Fibroblast of mammary gland (primary cell): ENCODE data around the gene REELD1.

Experiments
- DNase-seq: peaks from one replicate; pipeline ENCODE4 v3.0.0-alpha.2; 2010; ENCODE audit warnings: low read depth
- H3K4me3 ChIP-seq: 2 replicates; pipeline ENCODE4 v1.5.1; 2011; ENCODE audit warnings: low read depth, mild to moderate bottlenecking, low read length, moderate library complexity; ENCODE audit not compliant: control insufficient read depth
- CTCF ChIP-seq: conservative IDR thresholded peaks from 2 replicates; pipeline ENCODE4 v1.5.1; 2011; ENCODE audit warnings: low read depth, low read length, inconsistent platforms; ENCODE audit not compliant: control insufficient read depth, insufficient read depth

Gene REELD1

DNA sequence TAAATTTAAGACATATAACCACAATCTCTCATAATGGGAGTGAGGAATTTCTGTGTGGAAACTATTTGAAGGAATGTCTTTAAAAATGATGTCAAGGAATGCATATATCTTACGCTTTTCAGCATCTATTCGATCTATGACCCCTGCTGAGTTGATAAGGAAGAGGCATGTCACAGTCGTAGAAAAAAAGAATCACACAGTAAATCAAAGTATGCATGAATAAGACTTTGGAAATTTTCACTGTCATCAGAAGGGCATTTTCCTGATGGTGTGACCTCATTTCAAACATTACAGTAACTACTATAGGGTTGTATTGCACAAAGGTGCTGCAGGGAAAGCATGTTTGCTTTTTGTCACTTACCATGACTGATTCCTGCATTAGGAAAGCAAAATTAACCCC is 41.5 kb downstream of the REELD1 start:
- DNase-seq: peak; percentile 47
- TF ChIP-seq CTCF: no peak
- no peak overlapping the region for H3K4me3 ChIP-seq

DNA sequence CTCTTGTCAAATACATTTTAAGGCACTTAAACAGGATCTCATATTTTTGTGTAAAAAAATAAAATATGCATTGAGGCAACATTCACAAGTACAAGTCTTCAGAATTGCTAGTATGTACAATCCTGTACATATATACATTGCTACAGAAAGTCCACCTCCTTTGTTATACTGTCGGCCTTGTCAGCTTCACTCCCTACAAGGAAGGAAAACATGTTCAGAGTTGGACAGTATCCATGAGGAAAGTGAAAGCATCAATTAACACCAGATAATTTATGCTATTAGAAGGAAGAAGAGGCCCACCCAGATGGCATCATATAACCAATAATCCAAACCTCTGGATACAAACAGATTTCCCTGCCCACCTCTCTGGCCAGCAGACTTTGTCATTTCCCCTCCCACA is 42.0 kb downstream of the REELD1 start:
- no peak for DNase-seq
- H3K4me3 ChIP-seq: no peak overlapping the region
- no peak for TF ChIP-seq CTCF

- TF ChIP-seq CTCF: no peak
- no peak overlapping the region for H3K4me3 ChIP-seq
- no peak for DNase-seq
Measured at GRCh38 chr4:146257511-146257910, 43.2 kb downstream of the REELD1 start.

- TF ChIP-seq CTCF: no peak
- no peak overlapping the region for H3K4me3 ChIP-seq
- no peak for DNase-seq
Measured at GRCh38 chr4:146260521-146260920, 46.2 kb downstream of the REELD1 start.

GRCh38 chr4:146261041-146261440 is 46.7 kb downstream of the REELD1 start:
- TF ChIP-seq CTCF: no peak
- no peak overlapping the region for H3K4me3 ChIP-seq
- no peak for DNase-seq

- no peak for TF ChIP-seq CTCF
- DNase-seq: no peak
- H3K4me3 ChIP-seq: no peak overlapping the region
Measured at GRCh38 chr4:146263793-146264192, 49.5 kb downstream of the REELD1 start.

DNA sequence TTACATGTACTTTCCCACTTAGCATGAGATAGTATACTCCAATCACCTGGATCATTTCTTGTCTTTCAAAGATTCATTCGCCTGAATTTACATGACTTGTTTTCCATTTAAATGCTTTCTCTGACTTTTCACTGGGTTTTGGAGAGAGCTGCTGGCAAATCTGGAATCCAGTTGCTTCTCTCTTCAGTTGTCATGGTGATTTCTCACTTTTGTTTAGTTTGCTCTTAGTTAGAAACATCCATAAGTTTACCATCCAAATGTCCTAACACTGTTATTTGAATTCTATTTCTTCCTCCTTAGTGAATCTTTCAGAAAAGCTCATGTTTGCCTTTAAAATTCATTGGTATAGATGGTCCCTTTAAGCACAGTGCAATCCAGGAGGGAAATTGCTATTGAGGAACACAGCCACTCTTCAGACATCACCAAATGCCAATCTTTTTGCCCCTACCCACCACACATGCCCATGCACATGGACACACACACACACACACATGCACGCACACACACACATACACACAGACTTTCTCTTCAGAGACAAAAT is 51.7 kb downstream of the REELD1 start:
- DNase-seq: no peak
- TF ChIP-seq CTCF: no peak
- H3K4me3 ChIP-seq: no peak overlapping the region
